ENCODE measurements around the gene MYORG.
A peak's percentile ranks its signal among the peaks of the same experiment; 100 is the strongest.

Gene MYORG

GRCh38 chr9:34376596-34377403, at the start of gene MYORG:
Gene MYORG (minus strand): TSS chr9:34376898. CDS start chr9:34372943, 3,955 bp downstream.
- DNase-seq (ENCODE audit: low read depth) = peak; percentile 96

GRCh38 chr9:34419716-34420504, 43.2 kb upstream of the MYORG start:
- no peak for DNase-seq (ENCODE audit: low read depth)

- DNase-seq (ENCODE audit: low read depth) = no peak
These were observed 41.0 kb upstream of the MYORG start for GRCh38 chr9:34417734-34418133.

- DNase-seq (ENCODE audit: low read depth) = no peak
These were observed 36.6 kb upstream of the MYORG start for GRCh38 chr9:34413231-34413852.

- DNase-seq (ENCODE audit: low read depth) = no peak
These were observed 35.6 kb upstream of the MYORG start for GRCh38 chr9:34412336-34412735.

- no peak for DNase-seq (ENCODE audit: low read depth)
These were observed 32.5 kb upstream of the MYORG start for GRCh38 chr9:34409154-34409553.

GRCh38 chr9:34408173-34408572, 31.5 kb upstream of the MYORG start:
- DNase-seq (ENCODE audit: low read depth) = no peak

GRCh38 chr9:34406219-34406618, 29.5 kb upstream of the MYORG start:
- DNase-seq (ENCODE audit: low read depth) = no peak

GRCh38 chr9:34405719-34406118, 29.0 kb upstream of the MYORG start:
- no peak for DNase-seq (ENCODE audit: low read depth)

- DNase-seq (ENCODE audit: low read depth) = peak; percentile 34
These were observed 27.1 kb upstream of the MYORG start for GRCh38 chr9:34403554-34404380.

- DNase-seq (ENCODE audit: low read depth) = no peak
These were observed 24.2 kb upstream of the MYORG start for GRCh38 chr9:34400686-34401602.

GRCh38 chr9:34400275-34400674, 23.6 kb upstream of the MYORG start:
- DNase-seq (ENCODE audit: low read depth) = no peak

GRCh38 chr9:34399729-34400128, 23.0 kb upstream of the MYORG start:
- no peak for DNase-seq (ENCODE audit: low read depth)

- no peak for DNase-seq (ENCODE audit: low read depth)
These were observed 22.2 kb upstream of the MYORG start for GRCh38 chr9:34398875-34399274.

- no peak for DNase-seq (ENCODE audit: low read depth)
These were observed 19.8 kb upstream of the MYORG start for GRCh38 chr9:34396276-34397214.

GRCh38 chr9:34392511-34392910, 15.8 kb upstream of the MYORG start:
- no peak for DNase-seq (ENCODE audit: low read depth)

GRCh38 chr9:34387239-34387638, 10.5 kb upstream of the MYORG start:
- no peak for DNase-seq (ENCODE audit: low read depth)

- no peak for DNase-seq (ENCODE audit: low read depth)
These were observed 10.0 kb upstream of the MYORG start for GRCh38 chr9:34386656-34387055.

GRCh38 chr9:34385561-34386230, 9.0 kb upstream of the MYORG start:
- no peak for DNase-seq (ENCODE audit: low read depth)
